Activated CD4-positive, alpha-beta T cell treated with anti-CD3 and anti-CD28 coated beads for 36 hours (primary cell): ENCODE measurements around the gene ZDHHC19. TPM values are rescaled to one million over a fixed set of nuclear protein-coding genes. Genes with fewer than 3 reads are reported as not detected.
A peak's percentile ranks its signal among the peaks of the same experiment; 100 is the strongest.

ENCODE experiments used
- ATAC-seq: fragments of 200-7000 bp; cut with Tn5 transposase; one replicate; pipeline ENCODE4 v1.10.0; 2021; ENCODE audit warnings: mild to moderate bottlenecking, moderate library complexity
- CTCF ChIA-PET: fragments of 350-600 bp; sonication (Branson Sonifier 250); formaldehyde crosslinking; loops from one replicate; lab custom pipeline; 2021; ENCODE audit warnings: antibody characterized with exemption; lab: Charles Lee
- POLR2A ChIA-PET: fragments of 350-600 bp; sonication (Branson Sonifier 250); formaldehyde crosslinking; loops from one replicate; lab custom pipeline; 2021; ENCODE audit warnings: antibody characterized with exemption, inconsistent platforms; lab: Charles Lee
- DNase-seq: peaks from one replicate; pipeline ENCODE4 v3.0.0-alpha.2; 2020
- H3K27ac Mint-ChIP-seq: one replicate; pipeline ENCODE4 v1.8.0; 2021; ENCODE audit warnings: mixed read lengths
- H3K27me3 Mint-ChIP-seq: one replicate; pipeline ENCODE4 v1.8.0; 2021; ENCODE audit warnings: mixed read lengths
- H3K36me3 Mint-ChIP-seq: one replicate; pipeline ENCODE4 v1.8.0; 2021; ENCODE audit warnings: low read depth, mixed read lengths
- H3K4me1 Mint-ChIP-seq: one replicate; pipeline ENCODE4 v1.8.0; 2021; ENCODE audit warnings: mixed read lengths
- H3K4me3 Mint-ChIP-seq: one replicate; pipeline ENCODE4 v1.8.0; 2021; ENCODE audit warnings: mild to moderate bottlenecking, moderate library complexity, mixed read lengths
- H3K9me3 Mint-ChIP-seq: one replicate; pipeline ENCODE4 v1.8.0; 2021; ENCODE audit warnings: low read depth, mixed read lengths
- intact Hi-C, 2 experiments: fragments of 100-400 bp; cut with DNase I in 1 of 2; cut with micrococcal nuclease in 1 of 2; formaldehyde crosslinking; loops; one replicate each; pipeline versions ENCODE4 v1.14.2 to v1.15.1; 2022 to 2024; cut with DNase I, micrococcal nuclease
- total RNA-seq, 2 experiments: library from RNA; stranded (reverse); gene quantifications; one replicate each; pipeline ENCODE4 v1.2.3, GENCODE V29; 2021

The ZDHHC19 gene
- total RNA-seq, 2 experiments from 2014 or later, result not detected

GRCh38 chr3:196162679-196163078 lies 48.5 kb downstream of the ZDHHC19 start:
- ChIA-PET CTCF (interaction anchor here (0.9 kb wide), 1 partner anchor 89 kb away, joined by 3 read pairs; no protein-coding TSS in a partner anchor), POLR2A (interaction anchor here (0.6 kb wide), 1 partner anchor 112 kb away, joined by 5 read pairs; no protein-coding TSS in a partner anchor)
- Mint-ChIP-seq H3K9me3 (no peaks in the 10 kb centered on the region), H3K27ac (no peak overlapping the region), H3K4me3 (no peak overlapping the region), H3K4me1 (peaks cover 24% of the 10 kb centered on the region), H3K27me3 (no peaks in the 10 kb centered on the region), H3K36me3 (no peaks in the 10 kb centered on the region)
- ATAC-seq (no peak), DNase-seq (no peak)
- intact Hi-C loops, result no loop called here

GRCh38 chr3:196159952-196160804 lies 51.0 kb downstream of the ZDHHC19 start:
- peak; percentile 55 for DNase-seq

DNA sequence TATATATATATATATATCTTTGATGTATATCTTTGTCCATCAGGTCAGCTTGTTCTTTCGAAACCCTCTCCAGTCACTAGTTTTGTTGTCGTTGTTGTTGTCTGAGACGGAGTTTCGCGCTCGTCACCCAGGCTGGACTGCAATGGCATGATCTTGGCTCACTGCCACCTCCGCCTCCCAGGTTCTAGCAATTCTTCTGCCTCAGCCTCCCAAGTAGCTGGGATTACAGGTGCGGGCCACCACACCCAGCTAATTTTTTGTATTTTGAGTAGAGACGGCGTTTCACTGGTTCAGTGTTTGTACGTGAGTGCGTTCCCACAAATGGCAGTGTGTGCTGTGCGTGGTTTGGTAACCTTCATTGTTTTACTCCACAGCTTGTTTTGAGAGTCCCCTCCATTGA lies 51.7 kb downstream of the ZDHHC19 start:
- CTCF ChIA-PET, result interaction anchor here (0.7 to 1.2 kb wide), 5 partner anchors 9 to 86 kb away, joined by 3 to 5 read pairs (median 3); no protein-coding TSS in a partner anchor
- Mint-ChIP-seq H3K27ac (no peak overlapping the region), H3K27me3 (no peaks in the 10 kb centered on the region), H3K4me1 (peaks cover 10% of the 10 kb centered on the region), H3K4me3 (no peak overlapping the region), H3K36me3 (no peaks in the 10 kb centered on the region), H3K9me3 (no peaks in the 10 kb centered on the region)
- DNase-seq (no peak), ATAC-seq (no peak)
- intact Hi-C loops, result no loop called here
- POLR2A ChIA-PET, result no interaction called here

More at GRCh38 chr3:196159952-196160804, 51.0 kb downstream of the ZDHHC19 start:
- peaks cover 10% of the 10 kb centered on the region for H3K4me1 Mint-ChIP-seq
- intact Hi-C loops, result no loop called here
- H3K9me3 Mint-ChIP-seq, result no peaks in the 10 kb centered on the region
- H3K4me3 Mint-ChIP-seq, result no peak overlapping the region
- peak; percentile 85 for ATAC-seq
- H3K27me3 Mint-ChIP-seq, result no peaks in the 10 kb centered on the region
- ChIA-PET POLR2A (no interaction called here), CTCF (interaction anchor here (0.6 to 1.2 kb wide), 7 partner anchors 10 to 87 kb away, joined by 3 to 5 read pairs (median 3); no protein-coding TSS in a partner anchor)
- no peaks in the 10 kb centered on the region for H3K36me3 Mint-ChIP-seq
- peak overlapping the region; percentile 9 for H3K27ac Mint-ChIP-seq

- no peak overlapping the region for H3K4me3 Mint-ChIP-seq
- no peaks in the 10 kb centered on the region for H3K36me3 Mint-ChIP-seq
- ChIA-PET CTCF (interaction anchor here (1.6 kb wide), 1 partner anchor 83 kb away, joined by 4 read pairs; no protein-coding TSS in a partner anchor), POLR2A (no interaction called here)
- no peak for DNase-seq
- no peak overlapping the region for H3K27ac Mint-ChIP-seq
- no peaks in the 10 kb centered on the region for H3K27me3 Mint-ChIP-seq
- peaks cover 3% of the 10 kb centered on the region for H3K9me3 Mint-ChIP-seq
- intact Hi-C loops, result no loop called here
- peaks cover 10% of the 10 kb centered on the region for H3K4me1 Mint-ChIP-seq
- ATAC-seq, result no peak
These were observed 55.0 kb downstream of the ZDHHC19 start for GRCh38 chr3:196156160-196156559.

DNA sequence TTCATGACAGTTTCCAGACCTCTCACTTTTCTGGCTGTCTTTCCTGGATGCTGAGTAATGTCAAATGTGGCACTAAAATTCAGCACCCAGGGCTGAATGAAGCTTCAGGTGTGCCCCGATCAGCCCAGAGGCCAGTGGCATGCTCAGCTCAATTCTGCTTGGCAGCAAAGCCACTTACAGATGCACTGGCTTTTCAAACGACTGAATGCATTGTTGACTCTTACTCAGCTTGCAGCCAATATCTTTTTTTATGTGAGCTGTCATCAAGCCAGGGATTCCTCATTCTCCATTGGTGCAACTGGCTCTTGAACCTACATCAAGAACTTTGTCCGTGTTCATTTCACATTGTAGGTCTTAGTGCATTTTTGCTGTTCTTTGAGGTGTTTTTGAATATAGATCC lies 60.7 kb downstream of the ZDHHC19 start:
- no peaks in the 10 kb centered on the region for H3K36me3 Mint-ChIP-seq
- H3K27ac Mint-ChIP-seq, result no peak overlapping the region
- H3K4me3 Mint-ChIP-seq, result no peak overlapping the region
- DNase-seq, result no peak
- no peaks in the 10 kb centered on the region for H3K27me3 Mint-ChIP-seq
- ChIA-PET POLR2A (no interaction called here), CTCF (interaction anchor here (0.6 to 1.0 kb wide), 4 partner anchors 9 to 1283 kb away, joined by 3 to 4 read pairs (median 4); no protein-coding TSS in a partner anchor)
- intact Hi-C loops, result no loop called here
- no peaks in the 10 kb centered on the region for H3K4me1 Mint-ChIP-seq
- H3K9me3 Mint-ChIP-seq, result peaks cover 3% of the 10 kb centered on the region
- no peak for ATAC-seq

GRCh38 chr3:196149831-196150301 lies 61.3 kb downstream of the ZDHHC19 start:
- no peak for DNase-seq
- Mint-ChIP-seq H3K27ac (no peak overlapping the region), H3K9me3 (peaks cover 3% of the 10 kb centered on the region), H3K36me3 (no peaks in the 10 kb centered on the region), H3K27me3 (no peaks in the 10 kb centered on the region), H3K4me1 (no peaks in the 10 kb centered on the region), H3K4me3 (no peak overlapping the region)
- POLR2A ChIA-PET, result no interaction called here
- intact Hi-C loops, result no loop called here
- no peak for ATAC-seq
- CTCF ChIA-PET, result interaction anchor here (0.6 to 1.0 kb wide), 4 partner anchors 9 to 38 kb away, joined by 3 to 4 read pairs (median 3); no protein-coding TSS in a partner anchor

DNA sequence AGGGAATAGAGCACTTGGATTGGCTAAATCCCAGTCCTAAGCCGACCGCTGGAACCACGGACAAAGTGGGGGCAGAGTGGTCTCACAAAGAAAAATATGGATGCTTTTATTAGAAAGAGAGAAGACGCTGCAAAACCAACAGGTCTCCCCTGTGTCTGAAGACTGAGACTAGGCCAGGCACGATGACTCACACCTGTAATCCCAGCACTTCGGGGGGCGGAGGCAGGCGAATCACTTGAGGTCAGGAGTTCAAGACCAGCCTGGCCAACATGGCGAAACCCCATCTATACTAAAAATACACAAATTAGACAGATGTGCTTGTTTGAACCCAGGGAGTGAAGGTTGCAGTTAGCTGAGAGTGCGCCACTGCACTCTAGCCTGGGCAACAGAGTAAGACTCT lies 61.8 kb downstream of the ZDHHC19 start:
- POLR2A ChIA-PET, result no interaction called here
- ATAC-seq (no peak), DNase-seq (peak; percentile 31)
- H3K4me1 Mint-ChIP-seq, result no peaks in the 10 kb centered on the region
- no peak overlapping the region for H3K27ac Mint-ChIP-seq
- H3K36me3 Mint-ChIP-seq, result no peaks in the 10 kb centered on the region
- H3K4me3 Mint-ChIP-seq, result no peak overlapping the region
- intact Hi-C loops, result no loop called here
- H3K9me3 Mint-ChIP-seq, result peaks cover 3% of the 10 kb centered on the region
- no peaks in the 10 kb centered on the region for H3K27me3 Mint-ChIP-seq
- CTCF ChIA-PET, result interaction anchor here (0.6 to 1.0 kb wide), 2 partner anchors 11 to 37 kb away, joined by 3 read pairs; no protein-coding TSS in a partner anchor

Other genes starting within 250 kb of the ZDHHC19 start
- 100 to 1,000 TPM; 373 to 520 TPM for gene TFRC, start 129.3 kb downstream of the ZDHHC19 start, total RNA-seq
- not detected for gene SLC51A, start 5.1 kb upstream of the ZDHHC19 start, total RNA-seq
- 10 to 100 TPM; 41.8 to 47.1 TPM for gene PCYT1A, start 76.3 kb upstream of the ZDHHC19 start, total RNA-seq
- gene DYNLT2B, start 106.8 kb upstream of the ZDHHC19 start, total RNA-seq, result 10 to 100 TPM in 1 of 2 experiments, 1 to 10 TPM in 1; 7.3 to 16.3 TPM
- not detected for gene TM4SF19, start 127.0 kb upstream of the ZDHHC19 start, total RNA-seq
- 100 to 1,000 TPM in 1 of 2 experiments, 10 to 100 TPM in 1; 67.2 to 102 TPM for gene UBXN7, start 221.0 kb upstream of the ZDHHC19 start, total RNA-seq